K562 (cell line): ENCODE results near the gene SLC29A2. TPM values are rescaled to one million over a fixed set of nuclear protein-coding genes. Genes with fewer than 3 reads are reported as not detected.

Experiments used
- ATAC-seq: fragments of 200-7000 bp; cut with Tn5 transposase; 3 replicates; pipeline ENCODE4 v1.9.1; 2020; ENCODE audit warnings: moderate library complexity
- BruUV-seq: library from RNA; stranded (reverse); fragments of 400-500 nt; replicated peaks from 2 replicates; lab custom pipeline; 2021; lab: Mats Ljungman, UMichigan
- CTCF ChIA-PET: fragments of 300-600 bp; formaldehyde crosslinking; extraction: SDS; loops from one replicate; lab custom pipeline; 2021; ENCODE audit warnings: low intra/inter-chr PET ratio; lab: Yijun Ruan, JAX
- POLR2A ChIA-PET: fragments of 300-600, 350-650 bp; sonication (Branson Sonifier 250); formaldehyde crosslinking; extraction: SDS; loops from one replicate; lab custom pipeline; 2021; ENCODE audit warnings: antibody characterized with exemption, inconsistent platforms; lab: Yijun Ruan, JAX
- DNase-seq, 4 experiments: peaks; one replicate each; pipeline versions ENCODE4 v3.0.0 to v3.0.0-alpha.2; 2011 to 2018; ENCODE audit warnings: low spot score in 3 of 4, mixed read lengths in 3 of 4; ENCODE audit errors: extremely low read depth in 1 of 4
- FAIRE-seq: peaks from 2 replicates; lab custom pipeline; 2011; peaks lifted over from hg19 to GRCh38; lab: Jason Lieb, UNC
- H2AFZ ChIP-seq: 2 replicates; pipeline ENCODE4 v1.6.0; 2011; ENCODE audit warnings: low read depth, low read length, control low read depth, inconsistent platforms
- H3K27ac ChIP-seq: fragments of 200-600 bp; 3 replicates; pipeline ENCODE4 v1.8.0; 2011; ENCODE audit warnings: low read depth, mild to moderate bottlenecking, control low read depth, inconsistent platforms, low read length, moderate library complexity, mixed read lengths; ENCODE audit errors: extremely low read depth
- H3K27me3 ChIP-seq, 2 experiments: fragments of 300-600 bp in 1 of 2; 2 replicates in 1 of 2; 3 replicates in 1 of 2; pipeline versions ENCODE4 v1.6.0 to v1.8.0; 2011; ENCODE audit warnings: inconsistent platforms in 2 of 2, low read length in 2 of 2, mild to moderate bottlenecking in 1 of 2, mixed read lengths in 1 of 2, moderate library complexity in 1 of 2; ENCODE audit not compliant: control insufficient read depth in 2 of 2, insufficient read depth in 2 of 2
- H3K36me3 ChIP-seq: fragments of 300-600 bp; 3 replicates; pipeline ENCODE4 v1.8.0; 2011; ENCODE audit warnings: mild to moderate bottlenecking, low read length, inconsistent platforms; ENCODE audit not compliant: control insufficient read depth, insufficient read depth
- H3K4me1 ChIP-seq, 2 experiments: fragments of 200-600 bp in 1 of 2; replicated peaks in 1 of 2; 2 replicates in 1 of 2; 3 replicates in 1 of 2; pipeline versions ENCODE4 v1.5.1 to v1.8.0; 2011; ENCODE audit warnings: inconsistent platforms in 2 of 2, low read length in 2 of 2, mild to moderate bottlenecking in 1 of 2, mixed read lengths in 1 of 2, moderate library complexity in 1 of 2; ENCODE audit not compliant: control insufficient read depth in 2 of 2, insufficient read depth in 2 of 2
- H3K4me2 ChIP-seq: 2 replicates; pipeline ENCODE4 v1.6.1; 2011; ENCODE audit warnings: low read length, control low read depth, inconsistent platforms, mixed read lengths; ENCODE audit not compliant: insufficient read depth
- H3K4me3 ChIP-seq: fragments of 200-600 bp; sonication (generic), shearing (Covaris generic); 2 replicates; pipeline ENCODE4 v1.5.1; 2016; ENCODE audit warnings: control low read depth, inconsistent platforms
- H3K79me2 ChIP-seq: fragments of 200-600 bp; 3 replicates; pipeline ENCODE4 v1.8.0; 2011; ENCODE audit warnings: low read length, inconsistent platforms; ENCODE audit not compliant: control insufficient read depth, insufficient read depth
- H3K9ac ChIP-seq, 2 experiments: 2 replicates each; pipeline versions ENCODE4 v1.6.0 to v1.6.1; 2011; ENCODE audit warnings: low read depth in 2 of 2, low read length in 2 of 2, control low read depth in 1 of 2, inconsistent platforms in 1 of 2, mild to moderate bottlenecking in 1 of 2, mixed read lengths in 1 of 2; ENCODE audit not compliant: insufficient read depth in 1 of 2
- H3K9me1 ChIP-seq: one replicate; pipeline ENCODE4 v1.6.0; 2011; ENCODE audit warnings: inconsistent platforms, mild to moderate bottlenecking, low read length, moderate library complexity; ENCODE audit not compliant: control insufficient read depth, insufficient read depth
- H3K9me3 ChIP-seq: replicated peaks from 2 replicates; pipeline ENCODE4 v1.5.1; 2011; ENCODE audit warnings: low read depth, low read length, inconsistent platforms; ENCODE audit not compliant: control insufficient read depth, insufficient read depth
- H4K20me1 ChIP-seq: replicated peaks from 2 replicates; pipeline ENCODE4 v1.6.1; 2011; ENCODE audit warnings: low read length, inconsistent platforms, mixed read lengths; ENCODE audit not compliant: control insufficient read depth, insufficient read depth
- BDP1 ChIP-seq: IDR thresholded peaks from 3 replicates; pipeline ENCODE4 v1.6.1; 2011; ENCODE audit not compliant: insufficient read length, insufficient read depth
- CBX2 ChIP-seq: fragments of 200-600 bp; sonication (generic); IDR thresholded peaks from one replicate; pipeline ENCODE4 v1.6.1; 2012; ENCODE audit warnings: mild to moderate bottlenecking, low read length, inconsistent platforms; ENCODE audit not compliant: insufficient read depth, poor library complexity, severe bottlenecking
- FOXA3 ChIP-seq, 2 experiments: fragments of 450-650 bp in 1 of 2; sonication (generic) in 1 of 2; formaldehyde crosslinking; IDR thresholded peaks in 1 of 2; conservative IDR thresholded peaks in 1 of 2; 2 replicates each; pipeline versions ENCODE4 v1.4.0 to v1.8.0; 2020 to 2022; ENCODE audit warnings: mild to moderate bottlenecking in 2 of 2, missing genetic modification reagents in 1 of 2
- KAT7 ChIP-seq: sonication (generic); formaldehyde crosslinking; IDR thresholded peaks from 2 replicates; pipeline ENCODE4 v1.8.0; 2022; ENCODE audit warnings: missing genetic modification reagents, mild to moderate bottlenecking, borderline replicate concordance
- MEF2D ChIP-seq: conservative IDR thresholded peaks from 2 replicates; pipeline ENCODE4 v1.6.1; 2016; ENCODE audit warnings: low read depth, missing genetic modification characterization, missing compliant biosample characterization
- NR2C2 ChIP-seq, 2 experiments: fragments of 200-800 bp in 1 of 2; sonication (Bioruptor generic) in 1 of 2; sonication (generic) in 1 of 2; formaldehyde crosslinking in 1 of 2; IDR thresholded peaks; 2 replicates each; pipeline versions ENCODE4 v1.6.1 to v1.8.0; 2016 to 2022; ENCODE audit warnings: mild to moderate bottlenecking in 1 of 2, missing compliant biosample characterization in 1 of 2, missing genetic modification characterization in 1 of 2, missing genetic modification reagents in 1 of 2
- RFX7 ChIP-seq: fragments of 250-450 bp; sonication (Bioruptor Pico); IDR thresholded peaks from 2 replicates; pipeline ENCODE4 v1.5.1; 2021; ENCODE audit warnings: mild to moderate bottlenecking
- USF1 ChIP-seq: sonication (generic); formaldehyde crosslinking; IDR thresholded peaks from 2 replicates; pipeline ENCODE4 v1.9.0; 2022; ENCODE audit warnings: mild to moderate bottlenecking, missing genetic modification reagents
- ZBTB17 ChIP-seq: fragments of 450-650 bp; formaldehyde crosslinking; IDR thresholded peaks from 2 replicates; pipeline ENCODE4 v1.4.0; 2020; ENCODE audit warnings: mild to moderate bottlenecking
- ZNF165 ChIP-seq: fragments of 250-450 bp; sonication (Bioruptor Pico); IDR thresholded peaks from 2 replicates; pipeline ENCODE4 v1.4.0; 2020; ENCODE audit warnings: borderline replicate concordance
- ZNF764 ChIP-seq: fragments of 250-450 bp; sonication (Bioruptor Pico); IDR thresholded peaks from 2 replicates; pipeline ENCODE4 v1.4.0; 2020; ENCODE audit warnings: low read depth, mild to moderate bottlenecking, moderate library complexity
- ZNF79 ChIP-seq: fragments of 250-450 bp; sonication (Bioruptor Pico); IDR thresholded peaks from 2 replicates; pipeline ENCODE4 v1.4.0; 2020; ENCODE audit warnings: low read depth, mild to moderate bottlenecking, moderate library complexity
- WGBS: fragments of 100-300 bp; shearing (Covaris generic); methylation state at CpG from one replicate; pipeline ENCODE4 v1.1.6; 2016; ENCODE audit warnings: low coverage, mixed read lengths; ENCODE audit not compliant: insufficient coverage; ENCODE audit errors: missing lambda C conversion rate; 5-methylcytosine and 5-hydroxymethylcytosine counted together
- in situ Hi-C: fragments of 300-500 bp; cut with MboI; formaldehyde crosslinking; loops from 4 replicates; pipeline ENCODE4 v1.15.0; 2018; ENCODE audit warnings: inconsistent platforms, mixed read lengths
- intact Hi-C: fragments of 100-400 bp; cut with micrococcal nuclease; formaldehyde crosslinking; loops from 2 replicates; pipeline ENCODE4 v1.14.2; 2022
- polyA plus RNA-seq, 8 experiments: library from polyadenylated mRNA; depleted of rRNA in 4 of 8; stranded (reverse) in 5 of 8; unstranded in 3 of 8; fragments of >200 nt; fragmentation: Nextera tagmentation in 2 of 8; fragmentation: Illumina TruSeq in 1 of 8; extraction: Ambion mirVana in 2 of 8; extraction: Trizol in 1 of 8; gene quantifications; 2 replicates each; pipeline versions ENCODE4 v1.2.1 to v1.2.3, GENCODE V29; 2011 to 2014; ENCODE audit warnings: inconsistent platforms in 1 of 8, missing spikeins in 1 of 8
- total RNA-seq, 7 experiments: library from RNA; depleted of rRNA in 6 of 7; stranded (reverse); fragments of >200 nt in 6 of 7; fragmentation: Illumina TruSeq in 2 of 7; extraction: Trizol in 2 of 7; gene quantifications; 2 replicates each; pipeline versions ENCODE4 v1.2.1 to v1.2.3, GENCODE V29; 2011 to 2021; ENCODE audit warnings: low replicate concordance in 1 of 7
- TF ChIP-seq, protein P1 (sequence below): sonication (generic); formaldehyde crosslinking; IDR thresholded peaks from 2 replicates; pipeline ENCODE4 v1.8.1; 2022; ENCODE audit warnings: missing genetic modification reagents
- TF ChIP-seq, protein P2 (sequence below): sonication (generic); formaldehyde crosslinking; IDR thresholded peaks from 2 replicates; pipeline ENCODE4 v1.8.0; 2022; ENCODE audit warnings: missing genetic modification reagents, mild to moderate bottlenecking, borderline replicate concordance

SLC29A2 gene
- total and polyA plus RNA-seq, 9 of the 15 experiments (the other 6 are each of a cell fraction or from before 2014, with no cell fraction given), result 2.4 to 48.6 (median 14.2) TPM

- 0 out of 2 replicates have a peak, but pooled peaks cover under 1% of the 10 kb centered on the region for H4K20me1 ChIP-seq
- WGBS, result 60% methylated on average over 12 of the region's 12 CpGs
- H3K36me3 ChIP-seq, result no peaks in the 10 kb centered on the region
- ChIA-PET CTCF (no interaction called here), POLR2A (interaction anchor here (0.6 to 1.5 kb wide), 5 partner anchors 9 to 626 kb away, joined by 3 to 4 read pairs (median 3); no protein-coding TSS in a partner anchor)
- TF ChIP-seq RFX7 (CRISPR knock-in tag) (no peak), NR2C2 (CRISPR knock-in tag; IDR thresholded peaks at IDR 0.05) (no peak), NR2C2 (tag; IDR thresholded peaks at IDR 0.05) (no peak), ZNF79 (CRISPR knock-in tag) (no peak), BDP1 (no peak), MEF2D (tag) (no peak), KAT7 (CRISPR knock-in tag) (no peak), ZNF764 (CRISPR knock-in tag) (no peak), USF1 (CRISPR knock-in tag) (no peak), CBX2 (no peak), ZNF165 (no peak), ZBTB17 (CRISPR knock-in tag) (no peak), FOXA3 (CRISPR knock-in tag; conservative IDR thresholded peaks at IDR 0.05 in 1 of 2, IDR thresholded peaks at IDR 0.05 in 1 of 2) (no peak)
- TF ChIP-seq, protein P1, sequence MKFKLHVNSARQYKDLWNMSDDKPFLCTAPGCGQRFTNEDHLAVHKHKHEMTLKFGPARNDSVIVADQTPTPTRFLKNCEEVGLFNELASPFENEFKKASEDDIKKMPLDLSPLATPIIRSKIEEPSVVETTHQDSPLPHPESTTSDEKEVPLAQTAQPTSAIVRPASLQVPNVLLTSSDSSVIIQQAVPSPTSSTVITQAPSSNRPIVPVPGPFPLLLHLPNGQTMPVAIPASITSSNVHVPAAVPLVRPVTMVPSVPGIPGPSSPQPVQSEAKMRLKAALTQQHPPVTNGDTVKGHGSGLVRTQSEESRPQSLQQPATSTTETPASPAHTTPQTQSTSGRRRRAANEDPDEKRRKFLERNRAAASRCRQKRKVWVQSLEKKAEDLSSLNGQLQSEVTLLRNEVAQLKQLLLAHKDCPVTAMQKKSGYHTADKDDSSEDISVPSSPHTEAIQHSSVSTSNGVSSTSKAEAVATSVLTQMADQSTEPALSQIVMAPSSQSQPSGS (CRISPR knock-in tag), result no peak
- TF ChIP-seq, protein P2, sequence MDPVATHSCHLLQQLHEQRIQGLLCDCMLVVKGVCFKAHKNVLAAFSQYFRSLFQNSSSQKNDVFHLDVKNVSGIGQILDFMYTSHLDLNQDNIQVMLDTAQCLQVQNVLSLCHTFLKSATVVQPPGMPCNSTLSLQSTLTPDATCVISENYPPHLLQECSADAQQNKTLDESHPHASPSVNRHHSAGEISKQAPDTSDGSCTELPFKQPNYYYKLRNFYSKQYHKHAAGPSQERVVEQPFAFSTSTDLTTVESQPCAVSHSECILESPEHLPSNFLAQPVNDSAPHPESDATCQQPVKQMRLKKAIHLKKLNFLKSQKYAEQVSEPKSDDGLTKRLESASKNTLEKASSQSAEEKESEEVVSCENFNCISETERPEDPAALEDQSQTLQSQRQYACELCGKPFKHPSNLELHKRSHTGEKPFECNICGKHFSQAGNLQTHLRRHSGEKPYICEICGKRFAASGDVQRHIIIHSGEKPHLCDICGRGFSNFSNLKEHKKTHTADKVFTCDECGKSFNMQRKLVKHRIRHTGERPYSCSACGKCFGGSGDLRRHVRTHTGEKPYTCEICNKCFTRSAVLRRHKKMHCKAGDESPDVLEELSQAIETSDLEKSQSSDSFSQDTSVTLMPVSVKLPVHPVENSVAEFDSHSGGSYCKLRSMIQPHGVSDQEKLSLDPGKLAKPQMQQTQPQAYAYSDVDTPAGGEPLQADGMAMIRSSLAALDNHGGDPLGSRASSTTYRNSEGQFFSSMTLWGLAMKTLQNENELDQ (CRISPR knock-in tag), result no peak
- H3K4me1 ChIP-seq, result peaks cover 27 to 81% of the 10 kb centered on the region in 2 experiments
- no TSS peak for BruUV-seq
- in situ Hi-C loops (no loop called here), intact Hi-C loops (no loop called here)
- peak overlapping the region in 1 of 2 experiments; percentile 37; a peak in 2 of 4 replicates for H3K9ac ChIP-seq
- ATAC-seq, result no peak
- no peak overlapping the region for H2AFZ ChIP-seq
- H3K27me3 ChIP-seq, result no peaks in the 10 kb centered on the region
- H3K4me2 ChIP-seq, result no peak overlapping the region
- DNase-seq, result no peak
- H3K79me2 ChIP-seq, result no peaks in the 10 kb centered on the region
- no peak overlapping the region for H3K4me3 ChIP-seq
- no peak overlapping the region for H3K27ac ChIP-seq
- no peak for FAIRE-seq
- no peaks in the 10 kb centered on the region for H3K9me3 ChIP-seq
- no peaks in the 10 kb centered on the region for H3K9me1 ChIP-seq
Measured at GRCh38 chr11:66331542-66332370, 39.8 kb downstream of the SLC29A2 start.
